Smooth muscle cell (in vitro differentiated cells): ENCODE data around the gene ARHGAP8. TPM values are rescaled to one million over a fixed set of nuclear protein-coding genes. Genes with fewer than 3 reads are reported as not detected.
A peak's percentile ranks its signal among the peaks of the same experiment; 100 is the strongest.

Experiments used
- DNase-seq: peaks from one replicate; lab custom pipeline; 2025; ENCODE audit not compliant: unreplicated experiment; lab: John Stamatoyannopoulos, UW
- H2AFZ ChIP-seq: fragments of 200-600 bp; sonication (generic); 2 replicates; pipeline ENCODE4 v1.6.0; 2016; ENCODE audit warnings: antibody characterized with exemption, low read depth, mild to moderate bottlenecking
- H3F3A ChIP-seq: fragments of 200-600 bp; sonication (generic); 2 replicates; pipeline ENCODE4 v1.6.0; 2017; ENCODE audit warnings: antibody characterized with exemption, low read depth
- H3K27ac ChIP-seq: fragments of 200-600 bp; sonication (generic); 2 replicates; pipeline ENCODE4 v1.5.1; 2016; ENCODE audit warnings: low read depth, mild to moderate bottlenecking
- H3K27me3 ChIP-seq: fragments of 200-600 bp; sonication (generic); 2 replicates; pipeline ENCODE4 v1.6.1; 2016; ENCODE audit warnings: low read depth, mild to moderate bottlenecking
- H3K36me3 ChIP-seq: fragments of 200-600 bp; sonication (generic); 2 replicates; pipeline ENCODE4 v1.5.1; 2016; ENCODE audit warnings: low read depth
- H3K4me1 ChIP-seq: fragments of 200-600 bp; sonication (generic); 2 replicates; pipeline ENCODE4 v1.5.1; 2016; ENCODE audit warnings: low read depth
- H3K4me2 ChIP-seq: fragments of 200-600 bp; sonication (generic); 2 replicates; pipeline ENCODE4 v1.6.0; 2016; ENCODE audit warnings: mild to moderate bottlenecking
- H3K4me3 ChIP-seq: fragments of 200-600 bp; sonication (generic); 2 replicates; pipeline ENCODE4 v1.5.1; 2016; ENCODE audit warnings: mild to moderate bottlenecking
- H3K79me2 ChIP-seq: fragments of 200-600 bp; sonication (generic); 2 replicates; pipeline ENCODE4 v1.6.0; 2016; ENCODE audit warnings: low read depth, mild to moderate bottlenecking
- H3K9ac ChIP-seq: fragments of 200-600 bp; sonication (generic); 2 replicates; pipeline ENCODE4 v1.6.0; 2016; ENCODE audit warnings: low read depth
- H3K9me3 ChIP-seq: fragments of 200-600 bp; sonication (generic); replicated peaks from 2 replicates; pipeline ENCODE4 v1.5.1; 2016; ENCODE audit warnings: low read depth
- H4K20me1 ChIP-seq: fragments of 200-600 bp; sonication (generic); 2 replicates; pipeline ENCODE4 v1.6.0; 2016; ENCODE audit warnings: low read depth
- WGBS: methylation state at CpG from one replicate; pipeline ENCODE4 v1.1.7; 2016; ENCODE audit warnings: low lambda C conversion rate; 5-methylcytosine and 5-hydroxymethylcytosine counted together
- polyA plus RNA-seq: library from polyadenylated mRNA; unstranded; fragments of >200 nt; fragmentation: Nextera tagmentation; extraction: Ambion mirVana; gene quantifications from 2 replicates; pipeline ENCODE4 v1.2.1, GENCODE V29; 2016
- total RNA-seq: library from RNA; depleted of rRNA; stranded (reverse); fragments of >200 nt; gene quantifications from 2 replicates; pipeline ENCODE4 v1.2.3, GENCODE V29; 2014
- TF ChIP-seq, protein P1 (sequence below): fragments of 200-600 bp; sonication (generic); IDR thresholded peaks from 2 replicates; pipeline ENCODE4 v1.5.1; 2017; ENCODE audit warnings: borderline replicate concordance, mild to moderate bottlenecking, antibody characterized with exemption; ENCODE audit not compliant: insufficient read depth, poor library complexity, severe bottlenecking

Gene ARHGAP8
- total RNA-seq (8.0 and 11.4 TPM in 2 replicates), polyA plus RNA-seq (5.8 and 24.2 TPM in 2 replicates)

DNA sequence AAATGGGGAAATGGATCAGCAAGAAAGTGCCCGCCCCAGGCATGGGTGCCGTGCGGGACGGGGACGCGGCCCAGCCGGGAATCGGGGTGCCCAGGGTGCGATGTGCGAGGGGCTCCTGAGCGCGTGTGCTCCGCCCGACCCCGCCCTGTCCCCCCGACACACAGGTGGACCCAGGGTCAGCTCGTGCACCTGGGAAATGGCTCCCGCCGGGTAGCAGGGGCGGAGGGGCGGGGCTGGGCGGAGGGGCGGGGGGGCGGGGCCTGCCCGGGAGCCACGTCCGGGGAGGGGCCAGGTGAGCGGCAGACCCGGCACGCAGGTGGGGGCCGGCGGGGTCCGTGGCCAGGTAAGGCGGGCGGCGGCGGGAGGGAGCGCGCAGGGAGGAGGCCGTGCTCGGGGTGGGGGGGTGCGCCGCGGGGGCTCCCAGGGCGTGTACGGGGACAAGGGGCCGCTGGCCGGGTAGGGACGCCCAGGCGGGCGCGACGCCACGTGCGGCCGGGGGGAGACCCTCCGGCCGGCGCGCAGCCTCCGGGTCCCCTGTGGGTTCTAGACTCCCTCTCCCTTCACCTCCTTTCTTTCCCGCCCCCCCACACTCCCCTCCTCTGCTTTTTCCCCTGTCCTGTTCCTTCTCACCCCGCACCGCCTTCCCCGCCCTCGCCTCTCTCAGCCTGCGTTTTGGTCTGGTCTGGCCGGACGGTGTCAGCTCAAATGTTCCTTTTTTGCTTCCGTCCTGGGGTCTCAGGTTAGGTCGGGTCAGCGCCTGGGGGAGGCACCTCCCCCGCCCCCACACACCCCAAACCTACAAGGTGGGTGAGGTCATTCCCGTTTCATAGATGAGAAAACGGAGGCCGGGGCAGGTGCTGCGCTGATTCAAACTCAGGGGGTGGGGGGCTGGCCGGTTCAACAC is at the start of gene ARHGAP8:
Gene ARHGAP8, plus strand, starts transcription at position 291 of the 904 bp plus-strand sequence. CDS start 33,953 bp downstream, outside the sequence.
- H3K4me3 ChIP-seq: peak within 1 kb of the TSS; percentile 51
- no peak within 1 kb of the TSS for H3K27ac ChIP-seq
- no peaks in the 10 kb centered on the region for H3K79me2 ChIP-seq
- WGBS: 7% methylated on average over 32 of the region's 78 CpGs
- TF ChIP-seq, protein P1, sequence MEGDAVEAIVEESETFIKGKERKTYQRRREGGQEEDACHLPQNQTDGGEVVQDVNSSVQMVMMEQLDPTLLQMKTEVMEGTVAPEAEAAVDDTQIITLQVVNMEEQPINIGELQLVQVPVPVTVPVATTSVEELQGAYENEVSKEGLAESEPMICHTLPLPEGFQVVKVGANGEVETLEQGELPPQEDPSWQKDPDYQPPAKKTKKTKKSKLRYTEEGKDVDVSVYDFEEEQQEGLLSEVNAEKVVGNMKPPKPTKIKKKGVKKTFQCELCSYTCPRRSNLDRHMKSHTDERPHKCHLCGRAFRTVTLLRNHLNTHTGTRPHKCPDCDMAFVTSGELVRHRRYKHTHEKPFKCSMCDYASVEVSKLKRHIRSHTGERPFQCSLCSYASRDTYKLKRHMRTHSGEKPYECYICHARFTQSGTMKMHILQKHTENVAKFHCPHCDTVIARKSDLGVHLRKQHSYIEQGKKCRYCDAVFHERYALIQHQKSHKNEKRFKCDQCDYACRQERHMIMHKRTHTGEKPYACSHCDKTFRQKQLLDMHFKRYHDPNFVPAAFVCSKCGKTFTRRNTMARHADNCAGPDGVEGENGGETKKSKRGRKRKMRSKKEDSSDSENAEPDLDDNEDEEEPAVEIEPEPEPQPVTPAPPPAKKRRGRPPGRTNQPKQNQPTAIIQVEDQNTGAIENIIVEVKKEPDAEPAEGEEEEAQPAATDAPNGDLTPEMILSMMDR: no peak
- no peak within 1 kb of the TSS for H3K9ac ChIP-seq
- no peak for DNase-seq
- no peaks in the 10 kb centered on the region for H3K36me3 ChIP-seq
- no peak within 1 kb of the TSS for H2AFZ ChIP-seq
- no peaks in the 10 kb centered on the region for H3F3A ChIP-seq
- H4K20me1 ChIP-seq: peaks cover 5% of the 10 kb centered on the region
- peaks cover 5% of the 10 kb centered on the region for H3K4me1 ChIP-seq
- H3K4me2 ChIP-seq: peak within 1 kb of the TSS; percentile 83
- no peaks in the 10 kb centered on the region for H3K9me3 ChIP-seq
- H3K27me3 ChIP-seq: peaks cover 24% of the 10 kb centered on the region

DNA sequence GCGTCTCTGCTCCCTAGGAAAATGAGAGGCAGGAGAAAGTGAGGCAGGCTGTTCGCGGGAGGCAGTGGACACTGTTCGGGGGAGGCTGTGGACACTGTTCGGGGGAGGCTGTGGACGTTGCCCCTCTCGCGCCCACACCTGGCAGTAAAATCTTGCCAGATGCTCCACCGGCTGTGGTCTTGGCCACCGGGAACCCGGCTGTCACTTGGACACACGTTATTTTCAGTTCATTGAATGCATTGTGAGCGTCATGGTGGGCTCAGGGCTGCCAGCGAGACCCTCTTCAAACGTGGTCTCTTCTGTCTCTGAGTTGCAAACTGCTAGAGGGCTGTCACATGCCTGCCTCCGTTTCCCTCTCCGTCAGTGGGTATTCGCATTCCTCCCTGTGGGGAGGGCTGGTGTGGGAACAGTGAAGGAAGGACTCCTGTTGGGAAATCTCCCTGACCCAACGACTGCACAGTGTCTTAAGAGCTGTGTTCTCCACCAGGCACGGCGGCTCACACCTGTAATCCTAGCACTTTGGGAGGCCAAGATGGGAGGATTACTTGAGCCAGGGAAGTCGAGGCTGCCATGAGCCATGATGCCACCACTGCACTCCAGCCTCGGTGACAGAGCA is 49.0 kb upstream of the ARHGAP8 start:
- no peaks in the 10 kb centered on the region for H3K9me3 ChIP-seq
- H3K79me2 ChIP-seq: peaks cover 21% of the 10 kb centered on the region
- H3K4me1 ChIP-seq: peaks cover 26% of the 10 kb centered on the region
- peak overlapping the region; percentile 79 for H3K9ac ChIP-seq
- WGBS: 46% methylated on average over 23 of the region's 23 CpGs
- no peaks in the 10 kb centered on the region for H3K36me3 ChIP-seq
- H3K4me2 ChIP-seq: peak overlapping the region; percentile 99
- TF ChIP-seq, protein P1: no peak
- peaks cover 61% of the 10 kb centered on the region for H4K20me1 ChIP-seq
- H3F3A ChIP-seq: peaks cover 16% of the 10 kb centered on the region
- H3K4me3 ChIP-seq: peak overlapping the region; percentile 79
- no peaks in the 10 kb centered on the region for H3K27me3 ChIP-seq
- H3K27ac ChIP-seq: no peak overlapping the region
- DNase-seq: no peak
- no peak overlapping the region for H2AFZ ChIP-seq

DNA sequence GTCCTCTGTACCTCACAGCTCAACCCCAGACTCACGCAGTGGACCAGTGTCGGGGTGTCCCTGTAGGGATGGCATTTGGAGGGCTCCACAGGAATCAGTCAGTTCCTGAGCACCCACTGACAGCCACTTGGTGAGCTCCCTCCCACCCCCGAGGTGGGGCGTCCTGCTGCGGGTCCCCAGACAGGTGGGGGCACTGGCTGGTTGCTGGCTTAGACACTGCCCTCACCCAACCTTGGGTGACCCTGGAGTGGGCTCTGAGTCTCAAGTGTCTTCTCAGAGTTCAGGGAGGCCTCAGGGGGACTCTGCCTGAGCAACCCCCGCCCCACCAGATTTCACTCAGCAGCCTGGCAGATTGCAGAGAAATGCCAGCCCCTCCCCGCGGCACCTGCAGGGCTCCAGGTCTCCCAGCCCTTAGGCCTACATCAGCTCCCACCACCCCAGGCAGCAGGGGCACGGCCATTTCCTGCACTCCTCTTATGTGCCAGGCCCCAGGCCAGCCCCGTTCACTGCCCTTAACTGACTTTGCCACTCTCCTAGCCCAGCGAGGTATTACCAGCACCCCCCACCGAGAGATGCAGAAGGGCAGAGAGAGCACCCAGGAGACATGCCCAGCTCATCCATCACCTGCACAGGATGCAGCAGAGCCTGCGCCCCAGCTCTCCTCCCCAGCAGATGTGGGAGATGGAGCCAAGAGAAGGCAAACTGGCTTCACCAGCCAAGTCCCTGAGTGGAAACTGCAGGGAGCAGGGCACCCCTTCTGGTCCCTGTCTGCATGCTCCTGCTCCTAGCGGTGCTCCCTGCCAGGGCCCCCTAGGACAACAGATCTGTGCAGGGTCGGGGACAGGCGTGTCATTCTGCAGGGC is 48.0 kb upstream of the ARHGAP8 start:
- WGBS: 97% methylated on average over 15 of the region's 16 CpGs
- H4K20me1 ChIP-seq: peaks cover 66% of the 10 kb centered on the region
- H3K9ac ChIP-seq: no peak overlapping the region
- no peaks in the 10 kb centered on the region for H3K27me3 ChIP-seq
- no peak for DNase-seq
- H3K4me1 ChIP-seq: peaks cover 18% of the 10 kb centered on the region
- H3K79me2 ChIP-seq: peaks cover 28% of the 10 kb centered on the region
- no peak overlapping the region for H3K4me2 ChIP-seq
- H3K9me3 ChIP-seq: no peaks in the 10 kb centered on the region
- no peak overlapping the region for H3K4me3 ChIP-seq
- no peak overlapping the region for H2AFZ ChIP-seq
- H3F3A ChIP-seq: peaks cover 16% of the 10 kb centered on the region
- TF ChIP-seq, protein P1: no peak
- no peaks in the 10 kb centered on the region for H3K36me3 ChIP-seq
- no peak overlapping the region for H3K27ac ChIP-seq
